Peyer's patch (tissue), 4 donors: Measurements from ENCODE around the gene ANKRD40CL.

Experiments
- CTCF ChIP-seq, 6 experiments: fragments of 450-650 bp in 4 of 6; fragments of 200-600 bp in 2 of 6; sonication (generic) in 1 of 6; IDR thresholded peaks; one replicate each; pipeline ENCODE4 v1.5.1; 2017 to 2019; ENCODE audit warnings: antibody characterized with exemption in 6 of 6, mild to moderate bottlenecking in 3 of 6, moderate library complexity in 1 of 6
- POLR2A ChIP-seq, 2 donors: fragments of 450-650 bp; IDR thresholded peaks; one replicate each; pipeline ENCODE4 v1.5.1; 2017; ENCODE audit warnings: antibody characterized with exemption in 2 of 2, mild to moderate bottlenecking in 2 of 2, moderate library complexity in 2 of 2

DNA sequence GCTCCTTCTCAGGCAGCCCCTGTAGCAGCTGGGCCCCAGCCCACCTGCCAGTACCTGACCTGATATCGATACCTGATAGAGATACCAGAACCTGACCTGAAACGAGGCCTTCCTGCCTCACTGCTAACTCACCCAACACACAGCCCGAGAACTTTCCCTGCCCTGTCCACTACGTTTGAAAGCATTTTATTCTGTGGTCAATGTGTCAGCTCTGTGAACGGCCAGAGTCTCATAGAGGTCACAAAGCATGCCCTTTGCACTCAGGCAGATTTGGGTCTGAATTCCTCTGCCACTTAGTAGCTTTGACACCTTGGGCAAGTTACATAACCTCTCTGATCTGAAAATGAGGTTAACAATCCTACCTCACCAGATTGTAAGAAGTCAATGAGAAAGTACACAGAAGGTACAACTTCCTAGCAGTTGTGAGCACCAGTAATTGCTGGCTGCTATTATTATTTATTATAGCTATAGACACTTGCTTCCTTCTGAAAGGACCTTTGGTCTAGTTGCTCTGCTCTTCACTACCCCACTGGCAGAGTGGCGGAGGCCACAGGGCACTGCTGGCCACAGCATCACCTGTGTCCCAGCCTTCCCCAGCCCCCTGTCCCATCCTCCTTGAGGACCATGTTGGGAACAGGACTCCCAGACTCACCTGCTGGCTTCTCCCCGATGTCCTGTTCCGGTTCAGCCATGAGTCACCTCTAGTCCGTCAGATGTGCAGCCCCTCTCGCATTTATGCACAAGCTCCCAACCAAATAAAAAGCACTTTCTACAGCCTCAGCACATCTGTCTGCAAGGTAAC lies 895 bp downstream of the ANKRD40CL start:
- TF ChIP-seq CTCF (IDR thresholded peaks at IDR 0.05): peak in 2 of 6 experiments; percentile 17 to 26
- peak; percentile 85 to 89 for TF ChIP-seq POLR2A (IDR thresholded peaks at IDR 0.05)
